ENCODE measurements around the gene ZNF586. TPM values are rescaled to one million over a fixed set of nuclear protein-coding genes. Genes with fewer than 3 reads are reported as not detected.

The ZNF586 gene
- total and polyA plus RNA-seq, 2 experiments from 2014 or later: 5.2 to 16.9 TPM

DNA sequence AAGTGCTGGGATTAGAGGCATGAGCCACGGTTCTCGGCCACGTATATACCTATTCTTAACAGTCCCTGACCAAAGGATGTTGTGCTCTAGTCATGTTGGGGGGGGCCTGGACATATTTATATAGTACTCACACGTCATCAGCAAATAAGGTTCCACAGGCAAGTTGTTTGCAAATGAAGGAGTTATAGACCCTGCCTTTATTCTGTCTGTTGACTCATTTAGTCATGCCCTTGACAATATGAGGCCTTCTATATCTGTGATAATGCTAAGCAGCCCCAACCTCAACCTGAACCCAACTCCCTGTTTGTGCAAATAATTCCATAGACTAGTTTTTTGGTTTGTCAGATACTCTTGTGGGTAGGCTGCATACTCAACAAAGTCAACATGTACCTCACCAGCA, 8.9 kb downstream of the ZNF586 start:
- Histone ChIP-seq H4K20me1 (replicated peaks; ENCODE audit: insufficient read depth) (peaks cover 12% of the 10 kb centered on the region), H2AFZ (no peak overlapping the region), H3F3A (replicated peaks; ENCODE audit: low read depth) (0 out of 2 replicates have a peak, but pooled peaks cover 7% of the 10 kb centered on the region), H3K36me3 (ENCODE audit: insufficient read depth) (peaks cover 25% of the 10 kb centered on the region), H3K4me2 (no peak overlapping the region), H3K79me2 (replicated peaks; ENCODE audit: insufficient read depth) (peaks cover 79% of the 10 kb centered on the region), H3K4me1 (ENCODE audit: insufficient read depth) (no peaks in the 10 kb centered on the region), H3K27ac (ENCODE audit: low read depth) (no peak overlapping the region), H3K9me2 (ENCODE audit: insufficient read depth) (no peaks in the 10 kb centered on the region), H3K4me3 (no peak overlapping the region), H3K27me3 (ENCODE audit: insufficient read depth) (no peaks in the 10 kb centered on the region)
- H3K4me1 Mint-ChIP-seq: no peaks in the 10 kb centered on the region
- H3K27ac Mint-ChIP-seq: no peak overlapping the region
- ATAC-seq: no peak
- no peak overlapping the region for H3K4me3 Mint-ChIP-seq
- peaks cover 3% of the 10 kb centered on the region for H3K27me3 Mint-ChIP-seq (ENCODE audit: insufficient read depth, low read depth, poor library complexity)
- peaks cover 53% of the 10 kb centered on the region for H3K36me3 Mint-ChIP-seq (ENCODE audit: low read depth)
- no peaks in the 10 kb centered on the region; the same call in 2 of the 3 replicates for H3K9me3 Mint-ChIP-seq
- no peak for DNase-seq (ENCODE audit: low spot score)
- TF ChIP-seq ZNF331 (CRISPR knock-in tag; IDR thresholded peaks at IDR 0.05; ENCODE audit: low read depth) (no peak), NANOG (IDR thresholded peaks at IDR 0.05; ENCODE audit: borderline replicate concordance) (no peak), EZH2phosphoT487 (IDR thresholded peaks at IDR 0.05; ENCODE audit: unreplicated experiment) (no peak), ZNF114 (CRISPR knock-in tag; IDR thresholded peaks at IDR 0.05) (no peak), CTCF (conservative IDR thresholded peaks at IDR 0.05; ENCODE audit: low read depth in 2 of 2) (no peak), EZH2 (IDR thresholded peaks at IDR 0.05; ENCODE audit: low read depth, unreplicated experiment) (no peak), ETS1 (IDR thresholded peaks at IDR 0.05) (no peak), STAT1 (IDR thresholded peaks at IDR 0.05; ENCODE audit: unreplicated experiment) (no peak), REST (IDR thresholded peaks at IDR 0.05; ENCODE audit: unreplicated experiment) (no peak), CREB1 (CRISPR knock-in tag; IDR thresholded peaks at IDR 0.05; ENCODE audit: low read depth) (no peak), JUNB (IDR thresholded peaks at IDR 0.05; ENCODE audit: unreplicated experiment) (no peak), ZNF462 (CRISPR knock-in tag; IDR thresholded peaks at IDR 0.05) (no peak), POLR2AphosphoS5 (IDR thresholded peaks at IDR 0.05; ENCODE audit: low read depth) (no peak)
